DMS 273 treated with DMSO at 0.1 percent for 48 hours (cell line): ENCODE results near the gene TRIM6.
"Not testable (repeated sequence)": the region's sequence is repeated elsewhere in the genome, so short reads cannot be mapped to it uniquely, and the experiment has no call there.

Source experiments
- DNase-seq: peaks from one replicate; lab custom pipeline; 2025; lab: John Stamatoyannopoulos, UW

Gene TRIM6

DNA sequence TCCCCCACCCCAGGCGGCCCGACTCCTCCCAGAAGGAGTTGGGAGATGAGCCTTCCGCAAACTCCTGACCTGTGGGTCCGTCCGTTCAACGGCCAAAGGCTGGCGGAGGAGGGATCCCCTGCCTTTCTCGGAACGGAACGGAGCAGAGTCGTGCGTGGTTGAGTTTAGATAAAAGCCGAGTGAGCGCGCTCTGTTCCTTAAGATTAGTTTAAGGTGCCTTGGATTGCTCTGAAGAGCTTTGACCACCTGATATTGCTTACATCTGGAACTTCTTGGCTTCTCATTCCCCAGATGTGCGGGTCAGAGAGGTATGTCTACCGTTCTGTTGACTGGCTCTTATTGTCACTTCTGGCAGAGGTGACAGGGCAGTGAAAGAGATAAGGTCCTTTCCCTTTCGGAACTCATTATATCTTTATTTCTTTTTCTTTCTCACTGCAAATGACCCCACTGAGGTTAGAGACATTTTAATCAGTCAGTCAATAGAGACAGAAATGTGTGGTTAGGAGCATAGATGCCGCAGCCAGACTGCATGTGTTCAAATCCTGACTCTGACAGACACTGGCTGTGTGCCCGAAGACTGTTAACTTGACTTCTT lies at the start of gene TRIM6:
Gene TRIM6, plus strand, starts transcription at position 31 of the 595 bp plus-strand sequence. Its CDS starts 261 bp downstream, at position 292.
- DNase-seq = no peak

- DNase-seq = no peak
These were observed 48.5 kb upstream of the TRIM6 start for GRCh38 chr11:5547982-5548381.

GRCh38 chr11:5548440-5548839 lies 48.0 kb upstream of the TRIM6 start, which contains the start of gene OR52H1:
Gene OR52H1 (minus strand): TSS chr11:5548540. CDS start chr11:5545505, 3,035 bp downstream.
- no peak for DNase-seq

GRCh38 chr11:5550440-5551095 lies 45.9 kb upstream of the TRIM6 start:
- DNase-seq = no peak

GRCh38 chr11:5553343-5553742 lies 43.1 kb upstream of the TRIM6 start:
- no peak for DNase-seq

GRCh38 chr11:5556596-5557188 lies 39.7 kb upstream of the TRIM6 start:
- no peak for DNase-seq

DNA sequence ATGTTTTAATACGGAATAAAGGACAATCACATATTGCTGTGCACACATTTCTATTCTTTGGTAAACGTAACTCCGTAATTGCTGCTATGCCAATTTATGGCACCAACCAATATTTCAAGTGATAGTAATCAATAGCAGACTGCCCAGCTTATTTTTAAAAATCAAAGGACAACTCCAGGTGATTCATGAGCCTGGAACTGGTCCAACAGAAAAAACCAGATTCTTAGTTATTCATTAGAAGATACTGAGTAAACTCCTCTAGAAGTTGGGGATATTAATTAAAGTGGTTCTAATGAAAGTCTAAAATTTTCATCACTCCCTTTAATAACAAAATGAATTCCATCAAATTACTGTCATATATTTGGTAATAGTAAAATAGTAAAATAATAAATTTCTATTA lies 38.7 kb upstream of the TRIM6 start:
- DNase-seq = no peak

DNA sequence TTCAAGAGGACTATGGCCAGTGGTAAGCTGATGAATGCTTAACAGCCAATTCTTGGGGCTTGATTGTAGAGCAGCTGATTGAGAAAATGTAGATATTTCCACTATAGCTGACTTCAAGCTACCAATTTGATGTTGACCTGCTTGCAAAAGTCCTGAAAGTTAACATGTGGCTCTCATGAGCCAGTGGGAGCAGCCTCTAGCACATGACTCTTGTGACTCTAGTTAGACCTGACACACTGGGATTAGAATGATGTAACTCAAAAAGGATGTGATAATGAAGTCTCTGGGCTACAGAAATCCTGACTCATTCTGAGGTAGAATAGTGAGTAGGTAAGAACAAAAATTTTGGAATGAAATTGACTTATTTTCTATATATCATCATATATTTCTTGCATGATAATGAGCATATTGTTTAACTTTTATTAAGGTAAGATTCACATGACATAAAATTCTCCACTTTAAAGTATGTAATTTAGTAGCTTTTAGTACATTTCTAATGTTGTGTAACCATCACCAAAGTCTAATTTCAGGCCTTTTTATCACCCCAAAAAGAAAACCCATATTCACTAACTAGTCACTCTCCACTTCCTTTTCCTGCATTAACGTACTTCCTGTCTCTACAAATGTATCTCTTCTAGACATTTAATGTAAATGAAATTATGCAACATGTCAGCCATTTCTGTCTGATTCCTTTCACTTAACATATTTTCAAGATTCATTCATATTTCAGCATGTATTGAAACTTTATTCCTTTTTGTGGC lies 32.0 kb upstream of the TRIM6 start:
- DNase-seq = no peak

- no peak for DNase-seq
These were observed 21.8 kb upstream of the TRIM6 start for GRCh38 chr11:5574654-5575053.

DNA sequence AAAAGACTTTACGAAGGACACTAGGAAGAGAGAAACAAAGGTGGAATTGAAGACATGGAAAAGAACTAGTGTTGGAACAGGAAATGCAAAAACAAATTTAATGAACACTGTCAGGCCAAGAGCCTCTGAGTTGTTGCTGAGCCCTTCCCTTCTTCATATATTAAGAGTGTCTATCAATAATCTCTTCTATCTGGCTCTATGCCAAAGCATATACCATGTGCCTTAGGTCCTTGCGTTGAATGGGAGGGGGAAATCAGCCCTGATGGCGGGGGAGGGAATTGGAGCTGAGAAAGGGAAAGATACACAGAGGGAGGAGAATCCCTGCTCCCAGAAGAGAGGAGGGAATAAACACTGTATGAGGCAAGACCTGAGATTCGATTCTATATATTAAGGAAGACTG lies 21.3 kb upstream of the TRIM6 start:
- DNase-seq = no peak

DNA sequence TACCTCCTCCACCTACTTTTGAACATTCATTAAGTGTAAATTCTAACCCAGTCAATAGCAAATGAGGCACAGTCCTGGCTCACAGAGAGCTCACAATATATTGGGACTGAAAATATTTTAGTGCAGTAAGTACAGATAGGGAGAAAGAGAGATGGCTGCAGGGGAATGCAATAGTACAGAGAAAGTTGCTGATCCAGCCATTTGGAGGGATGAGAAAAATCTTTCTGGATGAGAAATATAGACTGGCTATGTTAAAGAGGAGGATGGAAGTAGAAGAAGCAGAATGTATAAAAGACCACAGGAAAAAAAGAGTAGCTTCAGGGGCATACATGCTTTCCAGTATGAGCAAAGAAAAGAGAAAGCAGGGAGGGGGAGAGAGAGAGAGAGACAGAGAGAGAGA lies 19.3 kb upstream of the TRIM6 start:
- no peak for DNase-seq

GRCh38 chr11:5580577-5580976 lies 15.9 kb upstream of the TRIM6 start, which contains the start of gene OR52B6:
Gene OR52B6 (plus strand): TSS chr11:5580877. CDS start chr11:5580877, 0 bp downstream.
- no peak for DNase-seq

GRCh38 chr11:5581014-5581413 lies 15.4 kb upstream of the TRIM6 start:
- DNase-seq = no peak

DNA sequence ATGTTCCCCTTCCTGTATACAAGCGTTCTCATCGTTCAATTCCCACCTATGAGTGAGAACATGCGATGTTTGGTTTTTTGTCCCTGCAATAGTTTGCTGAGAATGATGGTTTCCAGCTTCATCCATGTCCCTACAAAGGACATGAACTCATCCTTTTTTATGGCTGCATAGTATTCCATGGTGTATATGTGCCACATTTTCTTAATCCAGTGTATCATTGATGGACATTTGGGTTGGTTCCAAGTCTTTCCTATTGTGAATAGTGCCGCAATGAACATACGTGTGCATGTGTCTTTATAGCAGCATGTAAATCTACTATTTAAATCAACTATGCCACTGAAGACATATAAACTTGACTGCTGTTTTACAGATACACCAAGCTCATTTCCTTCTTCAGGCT lies 12.0 kb upstream of the TRIM6 start:
- DNase-seq = not testable (repeated sequence)

GRCh38 chr11:5589906-5590305 lies 6.5 kb upstream of the TRIM6 start:
- not testable (repeated sequence) for DNase-seq

GRCh38 chr11:5591613-5592012 lies 4.8 kb upstream of the TRIM6 start:
- DNase-seq = no peak

- no peak for DNase-seq
These were observed 3.8 kb upstream of the TRIM6 start for GRCh38 chr11:5592615-5593014.

DNA sequence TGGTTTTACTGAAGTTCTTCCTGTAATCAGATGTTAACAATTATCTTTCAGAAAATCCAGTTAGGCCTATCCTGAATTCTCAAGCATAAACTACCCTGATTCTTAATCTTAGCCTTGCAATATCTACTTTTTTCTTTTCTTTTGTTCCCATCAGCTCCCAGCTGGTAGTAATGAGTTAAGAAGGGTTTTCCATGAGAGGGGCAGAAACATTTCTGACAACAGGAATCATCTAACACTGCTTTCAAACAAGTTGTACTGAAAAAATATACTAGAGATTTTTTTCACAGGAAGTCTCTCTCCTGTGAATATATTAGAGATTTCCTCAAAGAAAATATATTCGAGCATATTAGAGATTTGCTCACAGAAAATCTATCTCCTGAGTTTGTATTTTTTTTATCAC lies 3.3 kb upstream of the TRIM6 start:
- no peak for DNase-seq

DNA sequence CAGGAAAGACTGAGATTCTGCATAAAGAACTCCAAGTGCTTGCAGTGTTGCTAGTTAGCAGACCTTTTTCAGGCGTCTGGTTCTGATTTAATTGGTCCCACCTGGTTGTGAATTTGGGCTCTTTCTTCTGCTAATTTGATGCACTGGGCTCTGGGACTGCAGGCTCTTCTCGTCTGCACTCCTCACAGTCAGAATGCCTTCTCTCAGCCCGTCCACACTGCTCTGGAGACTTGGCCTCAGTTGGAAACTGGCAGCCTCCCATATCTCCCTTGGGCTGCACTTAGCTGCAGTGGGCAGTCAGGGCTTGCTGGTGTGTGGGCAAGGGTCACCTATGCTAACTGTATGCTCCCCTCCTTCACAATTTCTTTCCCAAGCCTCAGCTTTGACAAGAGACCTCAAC lies 1.5 kb downstream of the TRIM6 start:
- no peak for DNase-seq

- peak; percentile 12 for DNase-seq
These were observed 4.0 kb downstream of the TRIM6 start for GRCh38 chr11:5600374-5600851.

GRCh38 chr11:5602791-5603190 lies 6.4 kb downstream of the TRIM6 start:
- not testable (repeated sequence) for DNase-seq

GRCh38 chr11:5603326-5603725 lies 6.9 kb downstream of the TRIM6 start:
- DNase-seq = no peak
